Hippocampal formation (tissue), 2 donors: ENCODE measurements around the gene SV2C.
A peak's percentile ranks its signal among the peaks of the same experiment; 100 is the strongest.

ENCODE experiments used
- DNase-seq, 2 donors: peaks; one replicate each; lab custom pipeline; 2025; lab: John Stamatoyannopoulos, UW

SV2C gene

GRCh38 chr5:76379855-76380254 is 296.7 kb downstream of the SV2C start:
- DNase-seq, result no peak

- no peak for DNase-seq
Observed at GRCh38 chr5:76380346-76381066, 297.3 kb downstream of the SV2C start.

- no peak for DNase-seq
Observed at GRCh38 chr5:76383126-76383832, 300.1 kb downstream of the SV2C start.

- DNase-seq, result no peak
Observed at GRCh38 chr5:76384189-76384588, 301.0 kb downstream of the SV2C start.

- DNase-seq, result no peak
Observed at GRCh38 chr5:76384705-76385104, 301.5 kb downstream of the SV2C start.

GRCh38 chr5:76385540-76385939 is 302.4 kb downstream of the SV2C start:
- DNase-seq, result no peak

GRCh38 chr5:76386360-76386759 is 303.2 kb downstream of the SV2C start:
- no peak for DNase-seq

- no peak for DNase-seq
Observed at GRCh38 chr5:76388236-76388635, 305.1 kb downstream of the SV2C start.

- no peak for DNase-seq
Observed at GRCh38 chr5:76388791-76389512, 305.8 kb downstream of the SV2C start.

- no peak for DNase-seq
Observed at GRCh38 chr5:76389513-76390154, 306.5 kb downstream of the SV2C start.

GRCh38 chr5:76391014-76391413 is 307.8 kb downstream of the SV2C start:
- DNase-seq, result no peak

GRCh38 chr5:76393035-76393680 is 310.0 kb downstream of the SV2C start:
- DNase-seq, result no peak

GRCh38 chr5:76397200-76397599 is 314.0 kb downstream of the SV2C start:
- DNase-seq, result no peak

- no peak for DNase-seq
Observed at GRCh38 chr5:76399268-76399667, 316.1 kb downstream of the SV2C start.

GRCh38 chr5:76400466-76400865 is 317.3 kb downstream of the SV2C start:
- DNase-seq, result no peak

GRCh38 chr5:76401801-76402250 is 318.6 kb downstream of the SV2C start:
- DNase-seq, result no peak

- DNase-seq, result no peak
Observed at GRCh38 chr5:76402251-76402885, 319.2 kb downstream of the SV2C start.

- peak; percentile 3 to 19 for DNase-seq
Observed at GRCh38 chr5:76402886-76403765, 319.9 kb downstream of the SV2C start, which contains the start of gene IQGAP2. TSS of gene IQGAP2 (plus strand) at chr5:76403285. CDS start at chr5:76403546, 261 bp downstream.
